Stomach (tissue), 9 donors: ENCODE measurements around the gene THUMPD3. TPM values are rescaled to one million over a fixed set of nuclear protein-coding genes. Genes with fewer than 3 reads are reported as not detected.
A peak's percentile ranks its signal among the peaks of the same experiment; 100 is the strongest.

Experiments
- DNase-seq, 2 donors: peaks; one replicate each; pipeline versions ENCODE4 v3.0.0 to v3.0.0-alpha.2; 2013 to 2019
- H3K27ac ChIP-seq, 5 donors: fragments of 200-600 bp in 4 of 5; sonication (generic) in 4 of 5; one replicate each; pipeline ENCODE4 v1.5.1; 2013 to 2019; ENCODE audit warnings: mild to moderate bottlenecking in 1 of 5, moderate library complexity in 1 of 5
- H3K27me3 ChIP-seq, 3 donors: fragments of 200-600 bp; sonication (generic); one replicate each; pipeline ENCODE4 v1.5.1; 2017 to 2019; ENCODE audit warnings: mixed run types in 1 of 3
- H3K36me3 ChIP-seq, 4 donors: fragments of 200-600 bp; sonication (generic); 1 replicate in 3 of 4; 2 replicates in 1 of 4; pipeline ENCODE4 v1.5.1; 2016 to 2019
- H3K4me1 ChIP-seq, 4 donors: fragments of 200-600 bp; sonication (generic); one replicate each; pipeline ENCODE4 v1.5.1; 2016 to 2019
- H3K4me3 ChIP-seq, 4 donors: fragments of 200-600 bp; sonication (generic) in 3 of 4; one replicate each; pipeline ENCODE4 v1.5.1; 2016 to 2019; ENCODE audit warnings: mild to moderate bottlenecking in 1 of 4
- H3K9me3 ChIP-seq, 4 donors: fragments of 200-600 bp; sonication (generic); one replicate each; pipeline ENCODE4 v1.5.1; 2016 to 2019
- EP300 ChIP-seq: sonication (generic); formaldehyde crosslinking; IDR thresholded peaks from one replicate; pipeline ENCODE4 v1.6.1; 2017; ENCODE audit warnings: antibody characterized with exemption
- POLR2A ChIP-seq, 4 donors: fragments of 450-650 bp; IDR thresholded peaks; one replicate each; pipeline ENCODE4 v1.6.1; 2016; ENCODE audit warnings: antibody characterized with exemption in 4 of 4, control low read depth in 2 of 4, mild to moderate bottlenecking in 1 of 4, moderate library complexity in 1 of 4
- POLR2AphosphoS5 ChIP-seq, 3 donors: sonication (generic); formaldehyde crosslinking; IDR thresholded peaks; one replicate each; pipeline ENCODE4 v1.6.1; 2016; ENCODE audit warnings: antibody characterized with exemption in 3 of 3
- WGBS, 5 donors: extraction: QIAGEN DNeasy Blood & Tissue Kit in 3 of 5; methylation state at CpG; one replicate each; pipeline versions ENCODE4 v1.1.5 to v1.1.7; 2013 to 2018; 5-methylcytosine and 5-hydroxymethylcytosine counted together
- intact Hi-C: fragments of 100-400 bp; cut with DNase I; formaldehyde crosslinking; loops from one replicate; pipeline ENCODE4 v1.15.1; 2023; ENCODE audit warnings: low total_unique reads
- polyA plus RNA-seq, 3 donors: library from polyadenylated mRNA; stranded (reverse); fragments of 200-250 nt; gene quantifications; one replicate each; pipeline ENCODE4 v1.2.3, GENCODE V29; 2013
- total RNA-seq, 5 donors: library from RNA; depleted of rRNA; stranded (reverse); fragments of >200 nt; gene quantifications; one replicate each; pipeline versions ENCODE4 v1.1.0 to v1.2.3, GENCODE V29; 2014 to 2016
- TF ChIP-seq, protein P1 (sequence below), 7 experiments: fragments of 450-650 bp in 4 of 7; fragments of 200-600 bp in 3 of 7; sonication (generic) in 3 of 7; IDR thresholded peaks; one replicate each; pipeline ENCODE4 v1.5.1; 2016 to 2019; ENCODE audit warnings: antibody characterized with exemption in 7 of 7, control low read depth in 2 of 7, mild to moderate bottlenecking in 1 of 7
- donor health status: healthy with polysubstance abuse.
- donor health status: Bipolar disorder and iron deficiency.
- donor health status: healthy.

The THUMPD3 gene
- total and polyA plus RNA-seq, 8 donors = 4.7 to 255 (median 24.1) TPM

DNA sequence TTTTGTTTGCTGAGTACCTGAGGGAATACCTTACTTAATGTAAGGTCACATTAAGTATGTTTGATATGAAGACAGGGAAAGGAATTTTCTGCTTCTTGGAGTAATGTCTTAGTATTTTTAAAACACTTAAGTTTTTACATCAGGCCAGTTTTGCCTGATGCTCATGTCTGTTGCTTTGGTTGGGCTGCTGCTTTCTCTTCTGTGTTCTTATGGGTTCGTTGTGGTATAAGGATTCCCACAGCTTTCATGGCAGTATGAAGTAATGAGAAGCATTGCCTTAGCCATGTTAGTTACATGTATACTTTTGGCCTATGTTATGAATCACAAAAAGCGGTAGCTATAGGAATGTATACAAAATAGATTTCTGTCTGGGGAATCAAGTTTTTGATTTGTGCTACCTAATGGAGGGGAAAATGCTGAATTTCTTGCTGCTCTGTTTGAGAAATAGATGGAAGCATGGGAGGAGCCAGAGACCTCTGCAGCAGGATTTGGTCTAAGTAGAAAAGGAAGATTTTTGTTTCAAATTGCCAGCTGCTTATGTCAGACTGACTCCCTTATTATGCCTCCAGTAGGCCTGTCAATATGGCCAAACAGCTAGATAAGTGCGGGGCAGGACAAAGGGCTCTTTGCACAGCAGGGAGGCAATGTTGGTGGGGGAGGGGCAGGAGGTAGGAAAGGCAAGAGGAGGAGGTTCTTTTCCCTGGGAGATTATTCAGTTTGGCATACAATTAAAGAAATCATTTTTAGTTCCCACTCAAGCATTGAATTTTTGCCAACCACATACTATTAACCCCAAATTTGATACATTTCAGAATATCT lies 39.8 kb downstream of the THUMPD3 start:
- H3K4me3 ChIP-seq = peak overlapping the region in 1 of 4 donors; percentile 7
- intact Hi-C loops = no loop called here
- H3K9me3 ChIP-seq = no peaks in the 10 kb centered on the region
- peak; percentile 64 to 82 for DNase-seq
- peak overlapping the region in 4 of 5 donors; percentile 32 to 99 (median 42) for H3K27ac ChIP-seq
- no peaks in the 10 kb centered on the region for H3K36me3 ChIP-seq
- no peak for TF ChIP-seq POLR2A (IDR thresholded peaks at IDR 0.05)
- peak in 1 of 3 donors; percentile 55 for TF ChIP-seq POLR2AphosphoS5 (IDR thresholded peaks at IDR 0.05)
- 12 to 26% (median 17%) methylated on average over 3 of the region's 3 CpGs for WGBS, 5 donors
- peaks cover 70 to 90% (median 82%) of the 10 kb centered on the region in 4 donors for H3K4me1 ChIP-seq
- no peaks in the 10 kb centered on the region for H3K27me3 ChIP-seq

DNA sequence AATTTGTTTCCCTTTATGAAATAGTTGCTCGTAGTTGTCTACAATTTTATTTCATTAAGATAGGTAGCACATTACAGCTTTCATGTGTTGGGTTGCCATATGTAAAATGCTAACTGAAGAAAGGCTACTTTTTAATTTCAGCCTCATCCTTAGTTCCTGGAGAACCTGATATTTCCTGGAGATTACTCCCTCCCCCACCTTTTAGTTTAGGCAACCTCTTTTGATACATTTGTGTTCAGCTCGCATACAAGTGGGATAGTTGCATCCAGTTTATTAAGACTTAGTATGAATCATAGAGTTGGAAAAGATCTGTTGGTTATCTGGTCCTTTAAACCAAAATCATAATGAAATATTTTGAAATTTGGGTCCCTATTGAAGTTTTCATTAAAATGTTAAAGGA lies 40.6 kb downstream of the THUMPD3 start:
- no peak for DNase-seq
- intact Hi-C loops = no loop called here
- peak overlapping the region in 1 of 4 donors; percentile 7 for H3K4me3 ChIP-seq
- peak overlapping the region in 2 of 5 donors; percentile 33 to 99 for H3K27ac ChIP-seq
- TF ChIP-seq POLR2A (IDR thresholded peaks at IDR 0.05) (no peak), POLR2AphosphoS5 (IDR thresholded peaks at IDR 0.05) (no peak), EP300 (no peak)
- TF ChIP-seq, protein P1, sequence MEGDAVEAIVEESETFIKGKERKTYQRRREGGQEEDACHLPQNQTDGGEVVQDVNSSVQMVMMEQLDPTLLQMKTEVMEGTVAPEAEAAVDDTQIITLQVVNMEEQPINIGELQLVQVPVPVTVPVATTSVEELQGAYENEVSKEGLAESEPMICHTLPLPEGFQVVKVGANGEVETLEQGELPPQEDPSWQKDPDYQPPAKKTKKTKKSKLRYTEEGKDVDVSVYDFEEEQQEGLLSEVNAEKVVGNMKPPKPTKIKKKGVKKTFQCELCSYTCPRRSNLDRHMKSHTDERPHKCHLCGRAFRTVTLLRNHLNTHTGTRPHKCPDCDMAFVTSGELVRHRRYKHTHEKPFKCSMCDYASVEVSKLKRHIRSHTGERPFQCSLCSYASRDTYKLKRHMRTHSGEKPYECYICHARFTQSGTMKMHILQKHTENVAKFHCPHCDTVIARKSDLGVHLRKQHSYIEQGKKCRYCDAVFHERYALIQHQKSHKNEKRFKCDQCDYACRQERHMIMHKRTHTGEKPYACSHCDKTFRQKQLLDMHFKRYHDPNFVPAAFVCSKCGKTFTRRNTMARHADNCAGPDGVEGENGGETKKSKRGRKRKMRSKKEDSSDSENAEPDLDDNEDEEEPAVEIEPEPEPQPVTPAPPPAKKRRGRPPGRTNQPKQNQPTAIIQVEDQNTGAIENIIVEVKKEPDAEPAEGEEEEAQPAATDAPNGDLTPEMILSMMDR (IDR thresholded peaks at IDR 0.05) = no peak
- no peaks in the 10 kb centered on the region for H3K27me3 ChIP-seq
- H3K36me3 ChIP-seq = no peaks in the 10 kb centered on the region
- WGBS, 5 donors = 50 to 63% (median 53%) methylated on average over 2 of the region's 2 CpGs
- H3K9me3 ChIP-seq = no peaks in the 10 kb centered on the region
- H3K4me1 ChIP-seq = peaks cover 70 to 98% (median 87%) of the 10 kb centered on the region in 4 donors

DNA sequence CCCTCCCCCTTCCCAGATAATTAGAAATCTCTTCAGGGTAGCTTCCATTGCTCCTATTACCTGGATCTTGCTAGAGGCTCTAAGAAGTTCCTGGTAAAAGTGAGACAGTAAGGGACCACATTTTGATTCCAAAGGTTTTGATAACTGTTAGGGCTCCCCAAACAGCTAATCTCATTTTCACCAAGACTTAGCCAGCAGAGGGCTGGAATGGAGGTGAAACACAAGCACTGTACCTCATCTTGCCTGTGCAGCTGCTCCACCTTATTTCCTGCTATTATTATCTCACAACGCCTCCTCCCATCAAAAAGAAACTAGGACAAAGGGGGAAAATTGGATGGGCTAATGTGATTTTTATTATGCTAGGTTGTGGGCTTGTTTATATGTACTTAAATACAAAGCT lies 41.8 kb downstream of the THUMPD3 start:
- no peak overlapping the region for H3K4me3 ChIP-seq
- peak in 1 of 2 donors; percentile 36 for DNase-seq
- H3K4me1 ChIP-seq = peaks cover 65 to 100% (median 87%) of the 10 kb centered on the region in 4 donors
- intact Hi-C loops = no loop called here
- TF ChIP-seq, protein P1 (IDR thresholded peaks at IDR 0.05) = no peak
- TF ChIP-seq POLR2AphosphoS5 (IDR thresholded peaks at IDR 0.05) (no peak), EP300 (no peak), POLR2A (IDR thresholded peaks at IDR 0.05) (no peak)
- no peaks in the 10 kb centered on the region for H3K27me3 ChIP-seq
- WGBS, 5 donors = 4 to 21% (median 13%) methylated on average over 1 of the region's 1 CpG
- no peaks in the 10 kb centered on the region for H3K9me3 ChIP-seq
- H3K27ac ChIP-seq = peak overlapping the region in 2 of 5 donors; percentile 40 to 47
- H3K36me3 ChIP-seq = no peaks in the 10 kb centered on the region

DNA sequence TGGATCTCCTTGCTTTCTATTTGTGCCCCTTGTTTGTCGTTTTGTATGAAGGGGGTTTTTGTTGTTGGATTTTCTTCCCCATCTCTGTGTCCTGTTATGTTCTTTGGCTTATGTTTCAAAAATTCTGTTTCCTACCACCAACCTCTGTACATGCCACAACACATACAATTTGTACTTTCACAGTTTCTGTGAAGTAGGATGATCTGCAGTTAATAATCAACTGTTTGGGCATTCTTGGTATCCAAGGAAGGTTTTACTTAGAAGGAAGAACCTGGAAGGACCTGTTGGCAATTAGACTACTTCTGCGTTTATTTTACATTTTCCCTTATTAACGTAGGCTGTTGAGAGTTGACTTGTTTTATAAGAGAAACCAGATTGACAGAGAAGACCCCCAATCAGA lies 42.9 kb downstream of the THUMPD3 start:
- Histone ChIP-seq H3K9me3 (no peaks in the 10 kb centered on the region), H3K4me3 (no peak overlapping the region), H3K36me3 (no peaks in the 10 kb centered on the region), H3K27me3 (no peaks in the 10 kb centered on the region), H3K4me1 (peaks cover 54 to 100% (median 81%) of the 10 kb centered on the region in 4 donors), H3K27ac (no peak overlapping the region)
- 29 to 47% (median 39%) methylated on average over 3 of the region's 3 CpGs for WGBS, 5 donors
- TF ChIP-seq EP300 = no peak
- no peak for TF ChIP-seq POLR2A (IDR thresholded peaks at IDR 0.05)
- TF ChIP-seq, protein P1 (IDR thresholded peaks at IDR 0.05) = no peak
- no peak for TF ChIP-seq POLR2AphosphoS5 (IDR thresholded peaks at IDR 0.05)
- intact Hi-C loops = no loop called here
- no peak for DNase-seq
